Spleen (tissue), 11 donors: Measurements from ENCODE around the gene SHLD3. TPM values are rescaled to one million over a fixed set of nuclear protein-coding genes. Genes with fewer than 3 reads are reported as not detected.
"Not testable (repeated sequence)": the region's sequence is repeated elsewhere in the genome, so short reads cannot be mapped to it uniquely, and the experiment has no call there.

Experiments used
- DNase-seq: peaks from one replicate; pipeline ENCODE4 v3.0.0-alpha.2; 2020
- H3K27ac ChIP-seq, 8 donors: fragments of 200-600 bp; sonication (generic) in 7 of 8; 1 replicate in 4 of 8; 2 replicates in 4 of 8; pipeline versions ENCODE4 v1.5.0 to v1.8.0; 2016 to 2021; ENCODE audit warnings: inconsistent platforms in 4 of 8, mild to moderate bottlenecking in 4 of 8, moderate library complexity in 1 of 8
- H3K27me3 ChIP-seq, 7 donors: fragments of 200-600 bp; sonication (generic) in 6 of 7; replicated peaks in 1 of 7; 1 replicate in 4 of 7; 2 replicates in 3 of 7; pipeline versions ENCODE4 v1.5.0 to v1.8.0; 2016 to 2021; ENCODE audit warnings: inconsistent platforms in 3 of 7, mild to moderate bottlenecking in 1 of 7
- H3K36me3 ChIP-seq, 6 donors: fragments of 200-600 bp; sonication (generic) in 5 of 6; 1 replicate in 4 of 6; 2 replicates in 2 of 6; pipeline versions ENCODE4 v1.5.0 to v1.8.0; 2016 to 2021; ENCODE audit warnings: inconsistent platforms in 2 of 6
- H3K4me1 ChIP-seq, 6 donors: fragments of 200-600 bp; sonication (generic) in 5 of 6; 1 replicate in 3 of 6; 2 replicates in 3 of 6; pipeline versions ENCODE4 v1.5.0 to v1.8.0; 2016 to 2021; ENCODE audit warnings: inconsistent platforms in 3 of 6
- H3K4me3 ChIP-seq, 8 donors: fragments of 200-600 bp; sonication (generic) in 7 of 8; 1 replicate in 4 of 8; 2 replicates in 4 of 8; pipeline versions ENCODE4 v1.5.0 to v1.8.0; 2016 to 2021; ENCODE audit warnings: inconsistent platforms in 4 of 8, mild to moderate bottlenecking in 4 of 8, moderate library complexity in 2 of 8
- H3K9me3 ChIP-seq, 8 donors: fragments of 200-600 bp; sonication (generic) in 7 of 8; 1 replicate in 4 of 8; 2 replicates in 4 of 8; pipeline versions ENCODE4 v1.5.0 to v1.8.0; 2016 to 2021; ENCODE audit warnings: inconsistent platforms in 4 of 8
- CTCF ChIP-seq, 11 experiments: fragments of 200-600 bp in 7 of 11; fragments of 450-650 bp in 4 of 11; sonication (generic) in 4 of 11; IDR thresholded peaks in 8 of 11; conservative IDR thresholded peaks in 3 of 11; 1 replicate in 7 of 11; 2 replicates in 4 of 11; pipeline versions ENCODE4 v1.4.0 to v1.8.0; 2016 to 2021; ENCODE audit warnings: antibody characterized with exemption in 11 of 11, inconsistent platforms in 4 of 11, mild to moderate bottlenecking in 1 of 11
- POLR2A ChIP-seq, 3 donors: fragments of 450-650 bp; IDR thresholded peaks; one replicate each; pipeline ENCODE4 v1.5.1; 2017; ENCODE audit warnings: antibody characterized with exemption in 3 of 3, mild to moderate bottlenecking in 1 of 3
- POLR2AphosphoS5 ChIP-seq, 3 donors: sonication (generic); formaldehyde crosslinking; IDR thresholded peaks; one replicate each; pipeline ENCODE4 v1.5.1; 2017; ENCODE audit warnings: antibody characterized with exemption in 3 of 3
- WGBS, 5 donors: extraction: QIAGEN DNeasy Blood & Tissue Kit in 3 of 5; methylation state at CpG; one replicate each; pipeline versions ENCODE4 v1.1.5 to v1.1.7; 2013 to 2018; 5-methylcytosine and 5-hydroxymethylcytosine counted together
- intact Hi-C: fragments of 100-400 bp; cut with DNase I; formaldehyde crosslinking; loops from one replicate; pipeline ENCODE4 v1.15.0; 2023; ENCODE audit warnings: low total_unique reads
- polyA plus RNA-seq, 3 donors: library from polyadenylated mRNA; stranded (reverse); fragments of 200-250 nt; gene quantifications; one replicate each; pipeline ENCODE4 v1.2.1, GENCODE V29; 2013
- total RNA-seq, 7 donors: library from RNA; depleted of rRNA in 3 of 7; stranded (reverse); fragments of >200 nt in 3 of 7; fragmentation: NEBNext Ultra II Directional in 4 of 7; extraction: Animal tissue kit (Norgen Biotek cat#: 25700) in 4 of 7; gene quantifications; one replicate each; pipeline versions ENCODE4 v1.1.0 to v1.2.1, GENCODE V29; 2016 to 2021
- donor health status: healthy with polysubstance abuse.
- donor health status: DM: no; HTN: no; CAD: no; lungs with moderate emphysema.
- donor health status: DM: no; HTN: no; CAD: no.
- donor health status: Bipolar disorder and iron deficiency.
- donor health status: healthy.
- donor health status: DM: no; HTN: no; CAD: no.
- donor health status: DM: yes; HTN: yes; CAD: no.

The SHLD3 gene
- total and polyA plus RNA-seq, 10 donors, result 2.3 to 5.6 (median 3.9) TPM

- Histone ChIP-seq H3K36me3 (peaks cover 0 to 98% (median 15%) of the 10 kb centered on the region in 6 donors), H3K4me3 (no peak overlapping the region), H3K4me1 (peaks cover 0 to 3% (median 0%) of the 10 kb centered on the region in 6 donors), H3K9me3 (no peaks in the 10 kb centered on the region), H3K27ac (no peak overlapping the region), H3K27me3 (no peaks in the 10 kb centered on the region)
- peak in 1 of 11 experiments; percentile 27 for TF ChIP-seq CTCF (IDR thresholded peaks at IDR 0.05 in 8 of 11, conservative IDR thresholded peaks at IDR 0.05 in 3 of 11)
- no peak for TF ChIP-seq POLR2A (IDR thresholded peaks at IDR 0.05)
- no peak for TF ChIP-seq POLR2AphosphoS5 (IDR thresholded peaks at IDR 0.05)
- intact Hi-C loops, result no loop called here
- no peak for DNase-seq
- 85 to 97% (median 95%) methylated on average over 1 of the region's 1 CpG for WGBS, 5 donors
These were observed 39.1 kb downstream of the SHLD3 start for GRCh38 chr5:65663804-65664521.

DNA sequence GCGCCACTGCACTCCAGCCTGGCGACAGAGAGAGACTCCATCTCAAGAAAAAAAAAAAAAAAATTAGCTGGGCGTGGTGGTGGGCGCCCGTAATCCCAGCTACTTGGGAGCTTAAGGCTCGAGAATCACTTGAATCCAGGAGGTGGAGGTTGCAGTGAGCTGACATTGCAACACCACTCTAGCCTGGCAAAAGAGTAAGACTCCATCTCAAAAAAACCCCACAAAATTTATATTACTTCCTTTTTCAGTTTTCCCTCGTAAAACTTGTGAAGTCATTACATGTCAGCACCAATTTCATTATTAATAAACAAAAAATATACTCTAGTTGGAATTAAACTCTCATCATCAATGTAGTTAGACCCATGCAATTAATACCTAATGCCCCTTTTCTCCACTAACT, 43.9 kb downstream of the SHLD3 start:
- H3K9me3 ChIP-seq, result no peaks in the 10 kb centered on the region
- H3K4me3 ChIP-seq, result no peak overlapping the region
- H3K27me3 ChIP-seq, result no peaks in the 10 kb centered on the region
- no peak for DNase-seq
- no peak overlapping the region for H3K27ac ChIP-seq
- peaks cover 0 to 5% (median 0%) of the 10 kb centered on the region in 6 donors for H3K4me1 ChIP-seq
- TF ChIP-seq POLR2AphosphoS5 (IDR thresholded peaks at IDR 0.05) (no peak), POLR2A (IDR thresholded peaks at IDR 0.05) (no peak), CTCF (IDR thresholded peaks at IDR 0.05 in 8 of 11, conservative IDR thresholded peaks at IDR 0.05 in 3 of 11) (no peak)
- intact Hi-C loops, result no loop called here
- H3K36me3 ChIP-seq, result peaks cover 0 to 100% (median 22%) of the 10 kb centered on the region in 6 donors
- 65 to 80% (median 76%) methylated on average over 7 of the region's 7 CpGs for WGBS, 5 donors

GRCh38 chr5:65672796-65673195, 48.0 kb downstream of the SHLD3 start:
- Histone ChIP-seq H3K27me3 (no peaks in the 10 kb centered on the region), H3K36me3 (peaks cover 0 to 85% (median 20%) of the 10 kb centered on the region in 6 donors), H3K4me1 (peaks cover 0 to 11% (median 0%) of the 10 kb centered on the region in 6 donors), H3K9me3 (no peaks in the 10 kb centered on the region), H3K27ac (peak overlapping the region in 1 of 8 donors; percentile 13), H3K4me3 (no peak overlapping the region)
- TF ChIP-seq POLR2AphosphoS5 (IDR thresholded peaks at IDR 0.05) (no peak), CTCF (IDR thresholded peaks at IDR 0.05 in 8 of 11, conservative IDR thresholded peaks at IDR 0.05 in 3 of 11) (no peak), POLR2A (IDR thresholded peaks at IDR 0.05) (no peak)
- DNase-seq, result no peak
- intact Hi-C loops, result no loop called here
- whole genome bisulfite sequencing, 5 donors, result 66 to 89% (median 77%) methylated on average over 1 of the region's 1 CpG

DNA sequence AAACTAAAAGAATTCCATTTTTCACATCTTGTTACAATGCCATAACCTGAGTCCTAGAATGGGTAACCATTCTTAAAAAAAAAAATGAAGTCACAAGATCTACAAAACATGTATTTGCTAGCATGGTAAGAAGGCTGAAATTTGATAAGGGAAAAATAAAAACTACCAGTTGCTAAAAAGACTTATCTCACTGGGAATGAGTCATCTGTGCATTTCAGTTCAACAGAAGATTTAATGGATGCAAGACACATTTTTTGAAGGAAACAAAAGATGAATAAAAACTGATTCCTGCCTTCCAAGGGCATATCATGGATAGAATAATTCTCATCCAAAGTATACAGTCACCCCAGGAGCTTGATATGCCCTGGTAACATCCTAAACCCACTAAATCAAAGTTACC, 49.9 kb downstream of the SHLD3 start:
- Histone ChIP-seq H3K4me1 (peaks cover 0 to 11% (median 0%) of the 10 kb centered on the region in 6 donors), H3K36me3 (peaks cover 0 to 83% (median 27%) of the 10 kb centered on the region in 6 donors), H3K9me3 (no peaks in the 10 kb centered on the region), H3K4me3 (no peak overlapping the region), H3K27ac (no peak overlapping the region), H3K27me3 (no peaks in the 10 kb centered on the region)
- intact Hi-C loops, result no loop called here
- DNase-seq, result no peak
- TF ChIP-seq CTCF (IDR thresholded peaks at IDR 0.05 in 8 of 11, conservative IDR thresholded peaks at IDR 0.05 in 3 of 11) (no peak), POLR2A (IDR thresholded peaks at IDR 0.05) (no peak), POLR2AphosphoS5 (IDR thresholded peaks at IDR 0.05) (no peak)

GRCh38 chr5:65676056-65676455, 51.2 kb downstream of the SHLD3 start:
- Histone ChIP-seq H3K27ac (peak overlapping the region in 4 of 8 donors; percentile 9 to 64 (median 29)), H3K36me3 (peaks cover 0 to 83% (median 28%) of the 10 kb centered on the region in 6 donors), H3K4me1 (peaks cover 0 to 11% (median 0%) of the 10 kb centered on the region in 6 donors)
- H3K4me3 ChIP-seq, H3K27me3 ChIP-seq, H3K9me3 ChIP-seq, DNase-seq, intact Hi-C loops: not testable (repeated sequence)
- 47 to 79% (median 72%) methylated on average over 3 of the region's 3 CpGs for WGBS, 5 donors
